ENCODE measurements around the gene BARX2. TPM values are rescaled to one million over a fixed set of nuclear protein-coding genes. Genes with fewer than 3 reads are reported as not detected.

BARX2 gene
- total RNA-seq, 1 experiment from 2014 or later = not detected

GRCh38 chr11:129365816-129366215 lies 9.8 kb upstream of the BARX2 start:
- DNase-seq = no peak
- Histone ChIP-seq H3K36me3 (replicated peaks; ENCODE audit: control insufficient read depth, insufficient read depth, low read length) (no peaks in the 10 kb centered on the region), H3K27me3 (ENCODE audit: control insufficient read depth, insufficient read depth, low read length) (peaks cover 18% of the 10 kb centered on the region), H3K4me3 (ENCODE audit: insufficient read depth, low read depth, low read length) (no peak overlapping the region)

GRCh38 chr11:129366737-129367597 lies 8.7 kb upstream of the BARX2 start:
- Histone ChIP-seq H3K4me3 (ENCODE audit: insufficient read depth, low read depth, low read length) (no peak overlapping the region), H3K36me3 (replicated peaks; ENCODE audit: control insufficient read depth, insufficient read depth, low read length) (no peaks in the 10 kb centered on the region), H3K27me3 (ENCODE audit: control insufficient read depth, insufficient read depth, low read length) (peaks cover 29% of the 10 kb centered on the region)
- no peak for DNase-seq

DNA sequence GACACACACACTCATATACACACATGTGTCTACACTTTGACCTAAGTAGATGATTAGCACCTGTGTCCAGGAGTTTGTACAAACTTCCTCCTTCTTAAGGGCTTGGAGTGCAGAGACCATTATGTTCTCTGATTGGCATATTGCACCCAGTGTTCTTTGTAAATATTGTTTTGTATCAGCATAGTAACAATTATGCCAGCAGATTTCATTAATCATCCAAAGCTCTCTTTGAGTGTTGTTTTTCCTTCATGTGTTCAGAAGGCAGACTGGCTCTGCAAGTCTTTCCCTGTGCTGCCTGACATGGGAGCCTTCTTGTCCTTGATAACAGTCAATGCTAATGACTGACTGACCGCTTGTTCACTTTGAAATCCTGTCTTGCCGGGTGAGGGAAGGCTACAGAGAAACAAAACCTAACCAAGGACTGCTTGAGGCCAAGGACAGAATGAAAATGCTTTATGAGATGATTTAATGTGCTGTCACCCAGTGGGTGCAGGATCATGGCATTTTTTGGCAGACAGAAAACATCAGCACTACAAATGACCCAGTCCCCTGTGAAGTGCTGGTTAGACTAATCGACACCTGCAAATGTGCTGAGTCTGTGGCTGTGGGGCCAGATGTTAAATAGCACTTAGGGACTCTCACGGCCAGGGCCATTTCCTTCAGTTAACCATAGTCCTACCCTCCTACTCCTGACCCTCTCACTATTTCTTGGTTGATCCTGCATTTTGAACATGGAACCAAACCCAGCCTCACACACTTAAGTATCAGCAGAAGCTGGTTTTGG lies 6.6 kb upstream of the BARX2 start:
- no peak for DNase-seq
- Histone ChIP-seq H3K36me3 (replicated peaks; ENCODE audit: control insufficient read depth, insufficient read depth, low read length) (no peaks in the 10 kb centered on the region), H3K4me3 (ENCODE audit: insufficient read depth, low read depth, low read length) (no peak overlapping the region), H3K27me3 (ENCODE audit: control insufficient read depth, insufficient read depth, low read length) (peaks cover 51% of the 10 kb centered on the region)

DNA sequence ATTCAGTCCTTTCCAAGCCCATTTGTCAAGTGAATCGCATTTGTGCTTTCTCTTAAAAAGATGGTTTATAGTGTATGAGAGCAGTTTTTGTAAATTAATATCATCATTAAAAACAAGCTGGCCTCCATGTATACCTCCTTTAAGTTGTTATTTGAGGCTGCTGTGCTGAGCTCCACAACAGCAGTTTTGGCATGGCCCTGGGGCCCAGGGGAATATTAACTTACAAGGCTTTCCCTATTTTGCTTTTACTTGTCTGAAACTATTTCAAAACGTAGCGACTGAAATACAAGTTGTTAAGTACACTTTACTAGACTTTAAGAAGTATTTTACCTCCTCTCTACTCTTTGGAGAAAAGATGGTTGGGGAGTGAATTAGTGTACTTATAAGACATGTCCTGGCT lies 4.9 kb upstream of the BARX2 start:
- no peak for DNase-seq
- Histone ChIP-seq H3K4me3 (ENCODE audit: insufficient read depth, low read depth, low read length) (no peak overlapping the region), H3K27me3 (ENCODE audit: control insufficient read depth, insufficient read depth, low read length) (peaks cover 67% of the 10 kb centered on the region), H3K36me3 (replicated peaks; ENCODE audit: control insufficient read depth, insufficient read depth, low read length) (no peaks in the 10 kb centered on the region)

- peak; percentile 81 for DNase-seq
- Histone ChIP-seq H3K27me3 (ENCODE audit: control insufficient read depth, insufficient read depth, low read length) (peaks cover 84% of the 10 kb centered on the region), H3K36me3 (replicated peaks; ENCODE audit: control insufficient read depth, insufficient read depth, low read length) (no peaks in the 10 kb centered on the region), H3K4me3 (ENCODE audit: insufficient read depth, low read depth, low read length) (peak overlapping the region; percentile 30)
Observed at GRCh38 chr11:129372609-129373488, 2.8 kb upstream of the BARX2 start.

GRCh38 chr11:129373489-129373953 lies 2.1 kb upstream of the BARX2 start:
- DNase-seq = no peak
- Histone ChIP-seq H3K36me3 (replicated peaks; ENCODE audit: control insufficient read depth, insufficient read depth, low read length) (no peaks in the 10 kb centered on the region), H3K4me3 (ENCODE audit: insufficient read depth, low read depth, low read length) (peak overlapping the region; percentile 30), H3K27me3 (ENCODE audit: control insufficient read depth, insufficient read depth, low read length) (peaks cover 84% of the 10 kb centered on the region)

DNA sequence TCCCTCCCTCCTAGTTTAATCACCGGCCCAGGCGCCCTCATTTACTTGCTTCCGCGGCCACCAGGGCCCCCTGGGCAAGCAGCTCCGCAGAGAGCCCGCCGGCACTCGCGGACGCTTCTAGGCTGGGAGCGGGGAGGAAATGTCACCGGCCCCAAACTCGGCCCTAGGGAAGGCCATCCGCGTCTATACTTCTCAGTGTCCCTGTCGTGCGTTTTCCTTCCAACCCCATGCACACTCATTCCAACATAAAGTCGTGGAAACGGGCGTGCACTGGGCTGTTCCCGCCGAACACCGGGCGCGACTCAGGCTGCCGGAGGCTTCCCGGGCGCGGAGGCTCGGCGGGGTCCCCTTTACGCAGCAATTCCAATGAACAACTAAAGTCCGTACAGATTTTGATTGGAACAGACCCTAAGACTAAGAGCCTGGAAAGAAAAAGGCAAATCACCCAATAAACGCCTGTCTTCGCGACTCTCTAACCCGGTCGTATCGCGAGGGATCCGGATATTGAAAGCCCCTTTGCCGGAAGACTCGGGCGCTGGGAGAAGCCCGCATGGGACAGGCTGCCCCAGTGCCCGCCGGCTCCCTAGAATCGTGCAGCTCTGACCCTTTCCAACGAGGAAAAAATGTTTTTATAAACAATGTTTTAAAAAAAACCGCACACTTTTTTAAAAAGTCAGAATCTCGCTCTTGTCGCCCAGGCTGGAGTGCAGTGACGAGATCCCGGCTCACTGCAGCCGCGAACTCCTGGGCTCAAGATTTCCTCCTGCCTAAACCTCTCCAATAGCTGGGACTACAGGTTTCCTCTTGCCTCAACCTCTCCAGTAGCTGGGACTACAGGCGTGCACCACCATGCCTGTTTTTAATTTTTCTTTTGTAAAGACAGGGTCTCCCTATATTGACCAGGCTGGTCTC lies 1.3 kb upstream of the BARX2 start:
- DNase-seq = peak; percentile 78
- Histone ChIP-seq H3K27me3 (ENCODE audit: control insufficient read depth, insufficient read depth, low read length) (peaks cover 80% of the 10 kb centered on the region), H3K4me3 (ENCODE audit: insufficient read depth, low read depth, low read length) (peak overlapping the region; percentile 29), H3K36me3 (replicated peaks; ENCODE audit: control insufficient read depth, insufficient read depth, low read length) (no peaks in the 10 kb centered on the region)

GRCh38 chr11:129374993-129375750 lies 476 bp upstream of the BARX2 start:
- H3K4me3 ChIP-seq (ENCODE audit: insufficient read depth, low read depth, low read length) = peak overlapping the region; percentile 42

DNA sequence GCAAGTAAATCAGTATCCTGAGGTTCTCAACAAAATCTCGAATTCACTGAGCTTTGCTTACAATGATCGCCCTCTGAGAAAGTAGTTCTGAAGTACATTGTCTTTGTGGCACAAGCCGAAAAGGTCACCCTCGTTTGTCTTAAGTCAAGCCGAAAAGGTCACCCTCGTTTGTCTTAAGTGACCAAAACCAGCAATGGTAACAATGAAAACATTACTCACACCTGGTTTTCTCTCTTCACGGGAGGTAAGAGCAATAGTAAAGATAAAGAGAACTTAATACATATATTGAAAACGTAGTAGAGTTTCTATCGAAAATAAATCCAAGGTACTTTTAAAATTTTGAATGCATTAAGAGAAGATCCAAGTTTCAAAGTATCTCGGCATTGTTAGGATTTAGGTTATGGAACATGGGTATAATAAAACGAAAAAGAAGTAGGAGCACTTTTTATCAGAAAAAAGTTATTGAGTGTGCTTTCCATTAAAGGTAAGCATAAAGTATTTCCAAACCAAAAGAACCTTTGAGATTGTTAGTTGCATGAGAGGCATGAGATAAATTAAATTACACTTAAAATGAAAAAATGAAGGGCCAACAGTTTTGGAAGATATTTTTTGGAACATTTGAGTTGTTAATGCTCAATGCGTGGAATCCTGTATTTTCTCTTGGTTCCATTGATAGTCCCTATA lies 1.2 kb downstream of the BARX2 start:
- Histone ChIP-seq H3K27me3 (ENCODE audit: control insufficient read depth, insufficient read depth, low read length) (peaks cover 56% of the 10 kb centered on the region), H3K36me3 (replicated peaks; ENCODE audit: control insufficient read depth, insufficient read depth, low read length) (no peaks in the 10 kb centered on the region), H3K4me3 (ENCODE audit: insufficient read depth, low read depth, low read length) (no peak overlapping the region)
- no peak for DNase-seq

More at GRCh38 chr11:129374993-129375750, 476 bp upstream of the BARX2 start:
- peak; percentile 80 for DNase-seq
- Histone ChIP-seq H3K27me3 (ENCODE audit: control insufficient read depth, insufficient read depth, low read length) (peaks cover 72% of the 10 kb centered on the region), H3K36me3 (replicated peaks; ENCODE audit: control insufficient read depth, insufficient read depth, low read length) (no peaks in the 10 kb centered on the region)

- H3K4me3 ChIP-seq (ENCODE audit: insufficient read depth, low read depth, low read length) = no peak overlapping the region
- no peaks in the 10 kb centered on the region for H3K36me3 ChIP-seq (replicated peaks; ENCODE audit: control insufficient read depth, insufficient read depth, low read length)
- H3K27me3 ChIP-seq (ENCODE audit: control insufficient read depth, insufficient read depth, low read length) = peaks cover 47% of the 10 kb centered on the region
- no peak for DNase-seq
Observed at GRCh38 chr11:129377739-129378138, 2.1 kb downstream of the BARX2 start.

- DNase-seq = no peak
- no peak overlapping the region for H3K4me3 ChIP-seq (ENCODE audit: insufficient read depth, low read depth, low read length)
- peaks cover 20% of the 10 kb centered on the region for H3K27me3 ChIP-seq (ENCODE audit: control insufficient read depth, insufficient read depth, low read length)
- H3K36me3 ChIP-seq (replicated peaks; ENCODE audit: control insufficient read depth, insufficient read depth, low read length) = no peaks in the 10 kb centered on the region
Observed at GRCh38 chr11:129380413-129380812, 4.8 kb downstream of the BARX2 start.

GRCh38 chr11:129382583-129382982 lies 6.9 kb downstream of the BARX2 start:
- Histone ChIP-seq H3K4me3 (ENCODE audit: insufficient read depth, low read depth, low read length) (no peak overlapping the region), H3K36me3 (replicated peaks; ENCODE audit: control insufficient read depth, insufficient read depth, low read length) (no peaks in the 10 kb centered on the region), H3K27me3 (ENCODE audit: control insufficient read depth, insufficient read depth, low read length) (peaks cover 2% of the 10 kb centered on the region; the same call in 1 of the 2 replicates)
- no peak for DNase-seq
